Large intestine (tissue), 3 donors: ENCODE measurements around the gene CPXM2. TPM values are rescaled to one million over a fixed set of nuclear protein-coding genes. Genes with fewer than 3 reads are reported as not detected.
A peak's percentile ranks its signal among the peaks of the same experiment; 100 is the strongest.

Experiments used
- DNase-seq, 2 donors: peaks; one replicate each; pipeline versions ENCODE4 v3.0.0 to v3.0.0-alpha.2; 2013
- H3K27ac ChIP-seq: one replicate; pipeline ENCODE4 v1.5.1; 2013; ENCODE audit warnings: low read length
- H3K27me3 ChIP-seq: 2 replicates; pipeline ENCODE4 v1.6.1; 2013; ENCODE audit warnings: low read length; ENCODE audit not compliant: control insufficient read depth, insufficient read depth
- H3K36me3 ChIP-seq: 2 replicates; pipeline ENCODE4 v1.6.1; 2013; ENCODE audit warnings: low read length; ENCODE audit not compliant: control insufficient read depth, insufficient read depth
- H3K4me1 ChIP-seq: one replicate; pipeline ENCODE4 v1.6.1; 2013; ENCODE audit warnings: low read length; ENCODE audit not compliant: control insufficient read depth, insufficient read depth
- H3K4me3 ChIP-seq: one replicate; pipeline ENCODE4 v1.5.1; 2013; ENCODE audit warnings: low read length
- H3K9me3 ChIP-seq: one replicate; pipeline ENCODE4 v1.6.1; 2013; ENCODE audit warnings: mild to moderate bottlenecking, low read depth, low read length, moderate library complexity; ENCODE audit not compliant: control insufficient read depth
- WGBS: methylation state at CpG from one replicate; pipeline ENCODE4 v1.1.5; 2013; ENCODE audit warnings: low lambda C conversion rate; ENCODE audit not compliant: insufficient coverage; 5-methylcytosine and 5-hydroxymethylcytosine counted together
- polyA plus RNA-seq: library from polyadenylated mRNA; unstranded; fragments of 120-200 nt; gene quantifications from one replicate; pipeline ENCODE4 v1.2.1, GENCODE V29; 2013

Gene CPXM2
- polyA plus RNA-seq, 1 donor, result 63.9 TPM

DNA sequence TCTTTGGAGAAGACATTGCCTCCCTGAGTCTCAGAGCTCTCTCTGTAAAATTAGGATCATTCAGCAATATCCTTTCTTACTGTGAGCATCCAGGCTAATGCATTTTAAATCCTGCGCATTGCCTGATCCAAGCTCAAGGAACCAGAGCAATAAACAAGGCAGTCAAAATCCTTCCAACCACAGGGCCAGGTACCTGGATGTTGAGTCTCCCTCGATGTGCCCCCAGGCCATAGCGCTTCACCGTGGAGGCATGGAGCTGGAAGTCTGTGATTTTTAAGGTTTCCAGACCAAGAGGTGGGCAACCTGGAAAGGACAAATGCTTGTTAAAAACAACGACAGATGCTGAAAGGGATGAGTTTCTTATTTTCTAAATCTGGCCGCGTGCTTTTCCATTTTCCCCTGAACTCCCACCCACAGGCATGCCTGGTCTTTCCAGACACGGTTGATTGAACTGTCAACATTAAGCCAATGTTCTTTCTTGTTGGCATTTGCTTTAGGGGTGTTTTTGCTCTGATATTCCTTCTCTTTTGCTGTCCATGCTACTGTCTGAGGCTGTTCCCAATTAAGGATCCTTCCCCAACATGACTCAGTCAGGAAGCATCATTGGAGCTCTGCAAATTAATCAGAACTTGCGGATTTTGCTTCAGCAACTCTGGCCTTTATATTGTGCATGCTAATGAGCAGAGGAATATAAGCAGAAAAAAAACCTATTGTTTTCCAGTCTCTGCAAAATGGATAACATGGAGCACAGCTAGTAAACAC, 29.0 kb downstream of the CPXM2 start:
- 72% methylated on average over 2 of the region's 9 CpGs for WGBS
- Histone ChIP-seq H3K36me3 (peaks cover 22% of the 10 kb centered on the region), H3K27me3 (no peaks in the 10 kb centered on the region), H3K9me3 (no peaks in the 10 kb centered on the region), H3K27ac (no peak overlapping the region), H3K4me1 (peaks cover 32% of the 10 kb centered on the region), H3K4me3 (no peak overlapping the region)
- no peak for DNase-seq

DNA sequence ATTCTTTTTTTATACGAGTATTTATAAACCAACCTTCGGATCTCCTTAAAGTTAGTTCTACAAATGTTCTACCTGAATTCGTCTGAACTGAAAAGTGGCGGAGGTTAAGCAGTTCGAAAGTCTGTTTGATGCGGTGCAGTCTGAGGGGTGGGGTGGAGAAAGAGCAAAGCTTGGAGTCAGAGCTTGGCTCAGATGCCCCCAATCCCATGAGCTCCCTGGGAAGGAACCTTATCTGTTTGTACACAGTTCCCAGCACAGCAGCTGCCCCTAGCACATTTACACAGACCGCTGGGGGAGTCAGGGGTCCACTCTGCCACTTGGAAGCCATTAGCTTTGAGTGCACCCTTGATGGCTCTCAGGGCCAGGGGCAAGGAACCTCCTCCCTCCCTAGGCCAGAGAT, 30.8 kb downstream of the CPXM2 start:
- no peaks in the 10 kb centered on the region for H3K9me3 ChIP-seq
- no peaks in the 10 kb centered on the region for H3K27me3 ChIP-seq
- H3K27ac ChIP-seq, result no peak overlapping the region
- 100% methylated on average over 1 of the region's 7 CpGs for WGBS
- peaks cover 19% of the 10 kb centered on the region for H3K4me1 ChIP-seq
- no peak overlapping the region for H3K4me3 ChIP-seq
- H3K36me3 ChIP-seq, result peaks cover 22% of the 10 kb centered on the region
- no peak for DNase-seq

DNA sequence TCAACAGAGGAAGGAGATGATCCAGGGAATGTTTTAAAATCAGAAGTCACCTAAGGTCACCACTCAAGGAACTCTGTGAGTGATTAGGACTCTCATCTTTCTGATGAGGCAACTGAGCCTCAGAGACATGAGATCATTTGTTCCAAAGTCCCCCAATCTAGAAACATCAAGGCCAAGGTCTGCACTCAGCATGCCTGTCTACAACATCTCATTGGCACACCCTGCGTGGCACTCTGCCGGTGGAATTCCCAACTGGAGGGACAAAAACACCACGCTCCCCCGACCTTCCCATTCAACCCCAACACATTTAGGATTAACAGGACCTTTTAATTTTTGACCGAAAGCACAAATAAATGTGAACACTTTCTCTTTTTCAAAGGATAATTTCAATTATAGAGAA, 31.4 kb downstream of the CPXM2 start:
- peak; percentile 49 to 64 for DNase-seq
- Histone ChIP-seq H3K36me3 (peaks cover 22% of the 10 kb centered on the region), H3K27me3 (no peaks in the 10 kb centered on the region), H3K9me3 (no peaks in the 10 kb centered on the region), H3K27ac (no peak overlapping the region), H3K4me3 (no peak overlapping the region), H3K4me1 (peaks cover 15% of the 10 kb centered on the region)
- 100% methylated on average over 1 of the region's 5 CpGs for WGBS

DNA sequence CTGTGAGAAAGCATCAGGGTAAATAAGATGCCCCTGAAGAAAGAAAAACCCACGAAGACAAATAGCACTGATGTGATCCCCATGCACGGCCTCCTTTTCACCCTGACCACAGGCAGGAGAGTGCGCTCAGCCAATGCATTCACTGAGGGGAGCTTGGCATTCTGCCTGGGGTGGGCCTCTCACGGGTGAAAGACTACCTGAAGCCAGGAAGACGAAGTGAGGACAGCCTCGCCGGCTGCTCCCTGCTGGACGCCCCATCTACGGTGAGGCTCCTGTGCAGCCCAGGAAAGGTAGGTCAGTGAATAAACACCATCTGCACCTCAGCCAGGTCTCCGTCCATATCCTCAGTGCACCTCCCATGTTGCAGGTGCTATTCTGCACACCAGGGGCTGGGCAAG, 32.0 kb downstream of the CPXM2 start:
- DNase-seq, result no peak
- Histone ChIP-seq H3K4me1 (peaks cover 15% of the 10 kb centered on the region), H3K27ac (no peak overlapping the region), H3K9me3 (no peaks in the 10 kb centered on the region), H3K27me3 (no peaks in the 10 kb centered on the region), H3K4me3 (no peak overlapping the region), H3K36me3 (peaks cover 22% of the 10 kb centered on the region)
- WGBS, result no CpG with 5 or more reads among the region's 10 CpGs

DNA sequence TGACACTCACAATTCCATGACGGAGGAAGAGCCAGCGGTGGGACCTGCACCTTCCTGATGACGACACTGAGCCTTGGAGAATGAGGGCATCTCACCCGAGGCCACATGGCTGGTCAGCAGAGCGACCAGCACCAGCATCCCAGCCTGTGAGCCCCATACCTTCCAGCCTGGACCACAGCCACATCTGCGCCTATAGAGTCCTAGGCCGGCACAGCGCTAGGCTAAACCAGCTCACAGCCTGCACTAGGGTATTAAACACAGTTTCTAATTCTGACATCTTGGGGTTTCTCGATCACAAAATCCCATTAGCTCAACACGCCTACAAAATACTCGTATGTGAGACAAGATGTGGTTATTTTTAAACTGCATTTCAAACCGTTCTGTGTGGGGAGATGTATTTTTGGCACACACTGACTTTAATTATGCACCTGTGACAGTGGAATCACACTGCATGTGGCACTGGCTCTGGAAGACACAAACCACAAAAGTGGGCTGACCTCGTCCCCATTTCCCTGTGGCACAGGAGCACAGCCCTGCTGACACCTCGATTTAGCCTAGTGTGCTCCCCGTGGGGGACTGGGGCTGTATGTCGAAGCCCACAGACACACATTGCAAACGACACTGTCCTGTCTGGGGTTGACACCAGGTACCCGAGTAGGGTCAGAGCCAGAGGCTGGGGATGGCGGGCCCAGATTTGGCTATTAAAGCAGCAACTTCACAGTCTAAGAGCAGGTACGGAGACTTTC, 32.5 kb downstream of the CPXM2 start:
- no CpG with 5 or more reads among the region's 20 CpGs for whole genome bisulfite sequencing
- DNase-seq, result no peak
- H3K4me3 ChIP-seq, result no peak overlapping the region
- no peaks in the 10 kb centered on the region for H3K27me3 ChIP-seq
- peak overlapping the region; percentile 59 for H3K27ac ChIP-seq
- no peaks in the 10 kb centered on the region for H3K9me3 ChIP-seq
- peaks cover 22% of the 10 kb centered on the region for H3K36me3 ChIP-seq
- H3K4me1 ChIP-seq, result peaks cover 15% of the 10 kb centered on the region

DNA sequence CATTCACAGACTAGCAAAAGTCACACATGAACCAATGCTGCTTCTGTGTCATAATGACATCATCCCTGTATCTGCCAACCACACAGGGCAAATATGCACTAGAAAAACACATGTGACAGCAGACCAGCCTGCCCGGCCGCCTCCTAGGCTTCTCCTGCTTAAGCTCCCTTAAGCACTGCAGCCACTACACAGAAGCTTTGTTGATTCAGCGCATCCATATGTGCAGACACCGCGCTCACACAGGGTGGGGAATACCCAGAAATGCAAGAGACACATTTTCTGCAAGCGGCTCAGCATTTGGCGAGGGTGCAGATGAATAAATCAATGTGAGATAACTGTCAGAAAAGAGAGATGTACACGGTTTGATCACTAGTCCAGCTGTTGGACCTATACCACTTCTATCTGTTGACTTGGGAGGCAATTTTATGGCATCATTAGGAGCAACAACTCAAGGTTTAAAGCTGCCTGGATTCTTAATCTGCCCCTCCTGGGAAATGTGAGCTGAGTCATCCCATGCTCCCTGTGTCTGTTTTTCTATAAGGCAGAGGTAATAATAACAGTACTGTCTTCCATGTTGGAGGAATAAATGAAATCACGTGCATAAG, 33.4 kb downstream of the CPXM2 start:
- Histone ChIP-seq H3K27ac (peak overlapping the region; percentile 59), H3K4me3 (no peak overlapping the region), H3K9me3 (no peaks in the 10 kb centered on the region), H3K36me3 (peaks cover 24% of the 10 kb centered on the region), H3K4me1 (peaks cover 15% of the 10 kb centered on the region), H3K27me3 (no peaks in the 10 kb centered on the region)
- peak; percentile 52 to 79 for DNase-seq
- no CpG with 5 or more reads among the region's 9 CpGs for WGBS

DNA sequence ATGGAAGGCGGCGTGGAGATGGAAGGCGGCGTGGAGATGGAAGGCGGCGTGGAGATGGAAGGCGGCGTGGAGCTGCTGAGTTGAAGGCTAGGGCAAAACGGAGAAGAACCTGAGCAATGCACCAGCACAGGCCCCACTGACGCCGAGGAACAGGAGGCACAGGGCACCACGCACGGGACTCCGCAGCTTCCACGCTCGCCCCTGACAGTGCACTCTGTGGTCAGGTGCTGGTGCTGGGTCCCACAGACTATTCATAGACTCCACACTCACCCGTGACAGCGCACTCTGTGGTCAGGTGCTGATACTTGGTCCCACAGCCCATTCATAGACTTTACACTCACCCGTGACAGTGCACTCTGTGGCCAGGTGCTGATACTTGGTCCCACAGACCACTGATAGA, 34.0 kb downstream of the CPXM2 start:
- Histone ChIP-seq H3K27me3 (no peaks in the 10 kb centered on the region), H3K27ac (peak overlapping the region; percentile 59), H3K4me1 (peaks cover 15% of the 10 kb centered on the region), H3K9me3 (no peaks in the 10 kb centered on the region), H3K4me3 (no peak overlapping the region), H3K36me3 (peaks cover 27% of the 10 kb centered on the region)
- DNase-seq, result no peak
- no CpG with 5 or more reads among the region's 19 CpGs for WGBS

DNA sequence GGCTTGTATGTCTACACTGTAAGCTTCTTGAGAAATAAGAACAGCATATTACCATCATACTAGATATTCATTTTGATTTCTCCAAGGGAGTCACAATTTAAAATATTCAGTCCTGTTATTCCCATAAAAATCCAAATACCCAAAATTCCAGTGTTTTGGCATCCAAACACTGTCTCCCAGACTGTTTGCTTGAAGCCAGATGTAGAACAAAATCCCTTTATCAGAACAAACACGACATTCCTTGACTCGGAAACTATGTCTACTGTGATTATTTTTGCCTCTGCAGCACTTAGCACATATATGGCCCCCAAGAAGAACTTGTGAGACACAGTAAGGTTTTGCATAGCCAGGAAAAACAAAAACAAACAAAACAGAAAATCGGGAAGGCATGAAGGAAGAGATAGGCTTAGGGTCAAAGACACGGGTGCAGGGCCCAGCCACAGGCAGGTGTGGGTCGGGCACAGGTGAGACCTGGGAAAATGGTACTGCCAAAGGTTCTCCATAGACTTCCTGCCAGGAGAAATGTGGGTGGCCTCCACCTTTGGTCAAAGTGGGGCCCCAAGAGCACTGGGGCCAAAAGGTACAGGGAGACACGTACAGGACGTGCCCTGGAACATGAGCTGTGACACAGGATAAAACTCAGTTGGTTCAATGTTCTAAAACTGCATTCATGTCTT, 36.5 kb downstream of the CPXM2 start:
- Histone ChIP-seq H3K9me3 (no peaks in the 10 kb centered on the region), H3K27me3 (no peaks in the 10 kb centered on the region), H3K36me3 (peaks cover 13% of the 10 kb centered on the region), H3K27ac (no peak overlapping the region), H3K4me3 (no peak overlapping the region), H3K4me1 (peaks cover 15% of the 10 kb centered on the region)
- WGBS, result no CpG with 5 or more reads among the region's 7 CpGs
- DNase-seq, result peak in 1 of 2 donors; percentile 36

DNA sequence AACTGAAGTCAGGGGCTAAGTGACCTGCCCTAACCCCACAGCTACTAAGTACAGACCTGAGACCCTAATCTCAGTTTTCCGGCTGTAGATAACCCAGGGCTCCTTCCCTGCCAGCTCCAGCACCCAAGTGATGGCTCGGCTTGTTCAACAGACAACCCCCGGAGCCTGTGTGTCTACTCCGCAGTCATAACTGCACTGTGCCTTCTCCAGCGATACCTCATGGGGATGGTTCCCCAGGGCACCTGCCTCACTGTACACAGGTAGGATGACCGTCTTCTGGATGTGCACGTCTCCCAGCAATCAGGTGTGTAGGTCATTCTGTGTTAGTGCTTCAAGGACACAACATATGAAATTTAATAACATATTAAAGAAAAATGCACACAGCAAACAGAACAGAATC, 37.1 kb downstream of the CPXM2 start:
- no peak overlapping the region for H3K27ac ChIP-seq

DNA sequence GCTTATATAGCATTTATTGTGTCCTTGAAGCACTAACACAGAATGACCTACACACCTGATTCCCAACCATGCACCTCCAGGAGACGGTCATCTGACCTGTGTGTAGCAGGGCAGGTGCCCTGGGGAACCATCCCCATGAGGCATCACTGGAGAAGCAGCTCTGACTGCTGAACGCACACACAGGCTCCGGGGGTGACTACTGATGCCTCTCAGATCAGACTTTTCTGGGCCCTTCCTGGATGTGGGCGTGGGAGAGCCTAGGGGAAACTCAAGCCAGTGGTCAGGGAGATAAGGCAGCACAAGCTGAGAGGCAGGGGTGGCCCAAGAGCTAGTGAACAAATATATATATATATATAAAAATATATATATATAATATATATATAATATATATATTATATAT, 37.6 kb downstream of the CPXM2 start:
- peaks cover 5% of the 10 kb centered on the region for H3K36me3 ChIP-seq
- H3K27ac ChIP-seq, result no peak overlapping the region
- WGBS, result no CpG with 5 or more reads among the region's 4 CpGs
- H3K27me3 ChIP-seq, result no peaks in the 10 kb centered on the region
- no peak for DNase-seq
- peaks cover 17% of the 10 kb centered on the region for H3K4me1 ChIP-seq
- H3K4me3 ChIP-seq, result no peak overlapping the region
- no peaks in the 10 kb centered on the region for H3K9me3 ChIP-seq

More for the DNA sequence above, 37.1 kb downstream of the CPXM2 start:
- WGBS, result 80% methylated on average over 1 of the region's 7 CpGs
- H3K27me3 ChIP-seq, result no peaks in the 10 kb centered on the region
- H3K36me3 ChIP-seq, result peaks cover 7% of the 10 kb centered on the region
- H3K4me3 ChIP-seq, result no peak overlapping the region
- H3K4me1 ChIP-seq, result peaks cover 13% of the 10 kb centered on the region
- no peaks in the 10 kb centered on the region for H3K9me3 ChIP-seq
- no peak for DNase-seq
